GM12878 (cell line): ENCODE measurements around the gene TMPRSS7. TPM values are rescaled to one million over a fixed set of nuclear protein-coding genes. Genes with fewer than 3 reads are reported as not detected.

Source experiments
- ATAC-seq: fragments of 200-7000 bp; cut with Tn5 transposase; 3 replicates; pipeline ENCODE4 v1.9.1; 2020; ENCODE audit warnings: mild to moderate bottlenecking, moderate library complexity
- BruUV-seq: library from RNA; stranded (reverse); fragments of 400-500 nt; replicated peaks from 2 replicates; lab custom pipeline; 2021; lab: Mats Ljungman, UMichigan
- CTCF ChIA-PET: fragments of 300-600 bp; sonication (Branson Sonifier 250); formaldehyde crosslinking; extraction: SDS; loops from one replicate; lab custom pipeline; 2021; ENCODE audit warnings: inconsistent platforms; lab: Yijun Ruan, JAX
- POLR2A ChIA-PET: fragments of 350-600 bp; formaldehyde crosslinking; extraction: SDS; loops from one replicate; lab custom pipeline; 2021; ENCODE audit warnings: inconsistent platforms; lab: Charles Lee
- RAD21 ChIA-PET: fragments of 300-600 bp; sonication (Branson Sonifier 250); formaldehyde crosslinking; loops from one replicate; lab custom pipeline; 2023; ENCODE audit warnings: antibody characterized with exemption; ENCODE audit not compliant: unreplicated experiment; lab: Charles Lee
- SMC1A ChIA-PET: fragments of 300-600 bp; sonication (Branson Sonifier 250); formaldehyde crosslinking; loops from one replicate; lab custom pipeline; 2023; ENCODE audit not compliant: unreplicated experiment, uncharacterized antibody; lab: Charles Lee
- DNase-seq: peaks from one replicate; pipeline ENCODE4 v3.0.0-alpha.2; 2011; ENCODE audit warnings: low read depth, low spot score
- FAIRE-seq: peaks from 3 replicates; lab custom pipeline; 2011; peaks lifted over from hg19 to GRCh38; lab: Jason Lieb, UNC
- H2AFZ ChIP-seq: 2 replicates; pipeline ENCODE4 v1.6.0; 2011; ENCODE audit warnings: low read depth, low read length, control low read depth; ENCODE audit not compliant: control insufficient read depth
- H3K27ac ChIP-seq: 2 replicates; pipeline ENCODE4 v1.5.1; 2011; ENCODE audit warnings: control low read depth; ENCODE audit not compliant: control insufficient read depth, insufficient read depth
- H3K27me3 ChIP-seq, 2 experiments: replicated peaks in 1 of 2; 2 replicates each; pipeline versions ENCODE4 v1.6.0 to v1.6.1; 2011; ENCODE audit warnings: low read length in 1 of 2; ENCODE audit not compliant: control insufficient read depth in 2 of 2, insufficient read depth in 2 of 2
- H3K36me3 ChIP-seq, 2 experiments: 2 replicates each; pipeline ENCODE4 v1.5.1; 2011; ENCODE audit warnings: low read length in 1 of 2; ENCODE audit not compliant: control insufficient read depth in 2 of 2, insufficient read depth in 2 of 2
- H3K4me1 ChIP-seq: 2 replicates; pipeline ENCODE4 v1.6.1; 2011; ENCODE audit warnings: mild to moderate bottlenecking, low read length, moderate library complexity, mixed read lengths; ENCODE audit not compliant: control insufficient read depth, insufficient read depth
- H3K4me2 ChIP-seq: 2 replicates; pipeline ENCODE4 v1.6.0; 2011; ENCODE audit warnings: control low read depth; ENCODE audit not compliant: control insufficient read depth, insufficient read depth
- H3K4me3 ChIP-seq: fragments of 200-600 bp; sonication (generic); 2 replicates; pipeline ENCODE4 v1.5.1; 2016
- H3K79me2 ChIP-seq: 2 replicates; pipeline ENCODE4 v1.6.0; 2011; ENCODE audit warnings: low read length; ENCODE audit not compliant: control insufficient read depth, insufficient read depth
- H3K9ac ChIP-seq: 2 replicates; pipeline ENCODE4 v1.8.0; 2011; ENCODE audit warnings: low read length, control low read depth, mixed read lengths; ENCODE audit not compliant: control insufficient read depth, insufficient read depth
- H3K9me3 ChIP-seq: replicated peaks from 3 replicates; pipeline ENCODE4 v1.5.1; 2011; ENCODE audit warnings: mild to moderate bottlenecking, low read length; ENCODE audit not compliant: control insufficient read depth, insufficient read depth
- H4K20me1 ChIP-seq: 2 replicates; pipeline ENCODE4 v1.6.0; 2011; ENCODE audit not compliant: control insufficient read depth, insufficient read depth
- BMI1 ChIP-seq: fragments of 450-650 bp; IDR thresholded peaks from 2 replicates; pipeline ENCODE4 v1.6.1; 2016; ENCODE audit warnings: mild to moderate bottlenecking, moderate library complexity, borderline replicate concordance
- CHD1 ChIP-seq: IDR thresholded peaks from 2 replicates; pipeline ENCODE4 v1.6.1; 2012; ENCODE audit warnings: low read depth, low read length, improper control_type of control experiment
- CHD4 ChIP-seq: fragments of 200-600 bp; sonication (generic); IDR thresholded peaks from 2 replicates; pipeline ENCODE4 v1.6.1; 2016; ENCODE audit warnings: mild to moderate bottlenecking
- KAT2A ChIP-seq: conservative IDR thresholded peaks from 2 replicates; pipeline ENCODE4 v1.6.1; 2011; ENCODE audit warnings: low read depth, low read length; ENCODE audit not compliant: control insufficient read depth
- PAX8 ChIP-seq: fragments of 450-650 bp; IDR thresholded peaks from 2 replicates; pipeline ENCODE4 v1.6.1; 2017; ENCODE audit warnings: mild to moderate bottlenecking, moderate library complexity
- SMAD1 ChIP-seq: fragments of 450-650 bp; IDR thresholded peaks from 2 replicates; pipeline ENCODE4 v1.6.1; 2018; ENCODE audit warnings: mild to moderate bottlenecking, low read depth; ENCODE audit not compliant: partially characterized antibody
- TCF12 ChIP-seq: IDR thresholded peaks from 2 replicates; pipeline ENCODE4 v1.6.1; 2011; ENCODE audit warnings: low read depth, mild to moderate bottlenecking, low read length
- ZBTB40 ChIP-seq: fragments of 450-650 bp; IDR thresholded peaks from 2 replicates; pipeline ENCODE4 v1.6.1; 2016; ENCODE audit warnings: mild to moderate bottlenecking, moderate library complexity, borderline replicate concordance
- ZNF217 ChIP-seq: fragments of 450-650 bp; IDR thresholded peaks from 2 replicates; pipeline ENCODE4 v1.6.1; 2017; ENCODE audit warnings: antibody characterized with exemption, mild to moderate bottlenecking
- WGBS: methylation state at CpG from one replicate; pipeline ENCODE4 v1.1.6; 2016; ENCODE audit warnings: low lambda C conversion rate; ENCODE audit not compliant: insufficient replicate concordance, insufficient coverage; ENCODE audit errors: missing lambda C conversion rate; 5-methylcytosine and 5-hydroxymethylcytosine counted together
- in situ Hi-C: fragments of 300-500 bp; cut with MboI; formaldehyde crosslinking; loops from 9 replicates; pipeline ENCODE4 v1.14.3; 2018; ENCODE audit warnings: mixed read lengths
- intact Hi-C: fragments of 100-400 bp; cut with micrococcal nuclease; formaldehyde crosslinking; loops from one replicate; pipeline ENCODE4 v1.14.2; 2022; ENCODE audit not compliant: unreplicated experiment
- polyA plus RNA-seq, 11 experiments: library from polyadenylated mRNA; depleted of rRNA in 4 of 11; unstranded in 6 of 11; stranded (reverse) in 5 of 11; fragments of >200 nt; fragmentation: Nextera tagmentation in 4 of 11; fragmentation: Illumina TruSeq in 1 of 11; extraction: Ambion mirVana in 4 of 11; extraction: Trizol in 1 of 11; gene quantifications; 1 replicate in 1 of 11; 2 replicates in 10 of 11; pipeline versions ENCODE4 v1.2.1 to v1.2.3, GENCODE V29; 2011 to 2016; ENCODE audit warnings: inconsistent platforms in 2 of 11, missing spikeins in 2 of 11, low read depth in 1 of 11
- total RNA-seq, 4 experiments: library from RNA; depleted of rRNA in 3 of 4; stranded (reverse); fragments of >200 nt in 3 of 4; fragmentation: Illumina TruSeq in 1 of 4; extraction: Trizol in 1 of 4; gene quantifications; 2 replicates each; pipeline versions ENCODE4 v1.2.1 to v1.2.3, GENCODE V29; 2013 to 2021
- TF ChIP-seq, protein P1 (sequence below), 3 experiments: IDR thresholded peaks in 2 of 3; conservative IDR thresholded peaks in 1 of 3; 2 replicates each; pipeline ENCODE4 v1.5.1; 2011; ENCODE audit warnings: low read depth in 3 of 3, low read length in 3 of 3, mild to moderate bottlenecking in 3 of 3, control low read depth in 2 of 3, moderate library complexity in 2 of 3, inconsistent platforms in 1 of 3, mixed read lengths in 1 of 3; ENCODE audit not compliant: control insufficient read depth in 2 of 3, insufficient read depth in 1 of 3; ENCODE audit errors: extremely low read depth in 1 of 3
- TF ChIP-seq, protein P2 (sequence below): fragments of 450-650 bp; IDR thresholded peaks from 2 replicates; pipeline ENCODE4 v1.6.1; 2017; ENCODE audit warnings: antibody characterized with exemption, mild to moderate bottlenecking, moderate library complexity

TMPRSS7 gene
- total and polyA plus RNA-seq, 10 of the 15 experiments (the other 5 are each of a cell fraction or from before 2014, with no cell fraction given), result 0.03 TPM; not detected in 9

DNA sequence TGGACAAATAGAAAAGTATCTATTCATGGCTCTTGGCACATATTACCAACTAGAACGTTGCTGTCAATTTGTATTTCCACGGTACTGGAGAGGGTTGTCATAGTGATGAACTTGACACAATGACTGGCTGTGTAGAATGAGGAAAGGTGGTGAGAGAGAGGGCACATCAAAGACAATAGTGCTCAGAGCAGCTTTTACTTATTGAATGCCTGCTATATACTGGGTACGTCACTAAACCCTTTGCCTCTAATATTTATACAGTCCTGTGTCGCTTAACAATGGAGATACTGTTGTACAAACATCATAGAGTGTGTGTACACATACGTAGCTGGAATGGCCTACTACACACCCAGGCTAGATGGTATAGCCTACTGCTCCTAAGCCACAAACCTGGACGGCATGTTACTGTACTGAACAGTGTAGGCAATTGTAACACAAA, 8.3 kb downstream of the TMPRSS7 start:
- H4K20me1 ChIP-seq, result no peaks in the 10 kb centered on the region
- no peak overlapping the region for H2AFZ ChIP-seq
- TF ChIP-seq, protein P1, sequence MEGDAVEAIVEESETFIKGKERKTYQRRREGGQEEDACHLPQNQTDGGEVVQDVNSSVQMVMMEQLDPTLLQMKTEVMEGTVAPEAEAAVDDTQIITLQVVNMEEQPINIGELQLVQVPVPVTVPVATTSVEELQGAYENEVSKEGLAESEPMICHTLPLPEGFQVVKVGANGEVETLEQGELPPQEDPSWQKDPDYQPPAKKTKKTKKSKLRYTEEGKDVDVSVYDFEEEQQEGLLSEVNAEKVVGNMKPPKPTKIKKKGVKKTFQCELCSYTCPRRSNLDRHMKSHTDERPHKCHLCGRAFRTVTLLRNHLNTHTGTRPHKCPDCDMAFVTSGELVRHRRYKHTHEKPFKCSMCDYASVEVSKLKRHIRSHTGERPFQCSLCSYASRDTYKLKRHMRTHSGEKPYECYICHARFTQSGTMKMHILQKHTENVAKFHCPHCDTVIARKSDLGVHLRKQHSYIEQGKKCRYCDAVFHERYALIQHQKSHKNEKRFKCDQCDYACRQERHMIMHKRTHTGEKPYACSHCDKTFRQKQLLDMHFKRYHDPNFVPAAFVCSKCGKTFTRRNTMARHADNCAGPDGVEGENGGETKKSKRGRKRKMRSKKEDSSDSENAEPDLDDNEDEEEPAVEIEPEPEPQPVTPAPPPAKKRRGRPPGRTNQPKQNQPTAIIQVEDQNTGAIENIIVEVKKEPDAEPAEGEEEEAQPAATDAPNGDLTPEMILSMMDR (IDR thresholded peaks at IDR 0.05 in 2 of 3, conservative IDR thresholded peaks at IDR 0.05 in 1 of 3; ENCODE audit: control insufficient read depth in 2 of 3, extremely low read depth in 1 of 3, insufficient read depth in 1 of 3, low read depth in 3 of 3, low read length in 3 of 3), result no peak
- TF ChIP-seq, protein P2, sequence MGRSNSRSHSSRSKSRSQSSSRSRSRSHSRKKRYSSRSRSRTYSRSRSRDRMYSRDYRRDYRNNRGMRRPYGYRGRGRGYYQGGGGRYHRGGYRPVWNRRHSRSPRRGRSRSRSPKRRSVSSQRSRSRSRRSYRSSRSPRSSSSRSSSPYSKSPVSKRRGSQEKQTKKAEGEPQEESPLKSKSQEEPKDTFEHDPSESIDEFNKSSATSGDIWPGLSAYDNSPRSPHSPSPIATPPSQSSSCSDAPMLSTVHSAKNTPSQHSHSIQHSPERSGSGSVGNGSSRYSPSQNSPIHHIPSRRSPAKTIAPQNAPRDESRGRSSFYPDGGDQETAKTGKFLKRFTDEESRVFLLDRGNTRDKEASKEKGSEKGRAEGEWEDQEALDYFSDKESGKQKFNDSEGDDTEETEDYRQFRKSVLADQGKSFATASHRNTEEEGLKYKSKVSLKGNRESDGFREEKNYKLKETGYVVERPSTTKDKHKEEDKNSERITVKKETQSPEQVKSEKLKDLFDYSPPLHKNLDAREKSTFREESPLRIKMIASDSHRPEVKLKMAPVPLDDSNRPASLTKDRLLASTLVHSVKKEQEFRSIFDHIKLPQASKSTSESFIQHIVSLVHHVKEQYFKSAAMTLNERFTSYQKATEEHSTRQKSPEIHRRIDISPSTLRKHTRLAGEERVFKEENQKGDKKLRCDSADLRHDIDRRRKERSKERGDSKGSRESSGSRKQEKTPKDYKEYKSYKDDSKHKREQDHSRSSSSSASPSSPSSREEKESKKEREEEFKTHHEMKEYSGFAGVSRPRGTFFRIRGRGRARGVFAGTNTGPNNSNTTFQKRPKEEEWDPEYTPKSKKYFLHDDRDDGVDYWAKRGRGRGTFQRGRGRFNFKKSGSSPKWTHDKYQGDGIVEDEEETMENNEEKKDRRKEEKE, result no peak
- TF ChIP-seq CHD1 (no peak), KAT2A (no peak), SMAD1 (no peak), TCF12 (no peak), ZNF217 (no peak), ZBTB40 (no peak), BMI1 (no peak), CHD4 (no peak), PAX8 (no peak)
- TF ChIP-seq, all 136 proteins: peak for 0
- RAD21 ChIA-PET, result interaction anchor here (0.6 to 3.0 kb wide), 14 partner anchors 9 to 325 kb away, joined by 3 to 21 read pairs (median 4); partner anchors contain the start of gene ABHD10
- Histone ChIP-seq H3K4me3 (no peak overlapping the region), H3K36me3 (no peaks in the 10 kb centered on the region), H3K27ac (no peak overlapping the region), H3K79me2 (no peaks in the 10 kb centered on the region), H3K27me3 (peaks cover 0 to 6% of the 10 kb centered on the region in 2 experiments; a peak in 1 of 4 replicates), H3K4me2 (no peak overlapping the region), H3K9me3 (no peaks in the 10 kb centered on the region), H3K9ac (no peak overlapping the region), H3K4me1 (no peaks in the 10 kb centered on the region)
- POLR2A ChIA-PET, result no interaction called here
- CTCF ChIA-PET, result interaction anchor here (0.6 to 4.4 kb wide), 34 partner anchors 8 to 373 kb away, joined by 3 to 99 read pairs (median 5); partner anchors contain the start of genes ABHD10, TAGLN3 and TMPRSS7
- FAIRE-seq (no peak), DNase-seq (no peak), ATAC-seq (0 out of 3 replicates have a peak, but pooled peaks have one; percentile 14)
- in situ Hi-C loops (no loop called here), intact Hi-C loops (loop anchor here (1.0 to 10.0 kb wide), 4 partner anchors 30 to 328 kb away; no protein-coding TSS in a partner anchor)
- SMC1A ChIA-PET, result interaction anchor here (0.8 to 5.7 kb wide), 10 partner anchors 11 to 328 kb away, joined by 3 to 48 read pairs (median 6); no protein-coding TSS in a partner anchor
- BruUV-seq, result no TSS peak
- WGBS, result 48% methylated on average over 6 of the region's 6 CpGs
